Renal cortex interstitium (tissue), 11 donors: ENCODE measurements around the gene CEND1. TPM values are rescaled to one million over a fixed set of nuclear protein-coding genes. Genes with fewer than 3 reads are reported as not detected.
A peak's percentile ranks its signal among the peaks of the same experiment; 100 is the strongest.
"Not testable (repeated sequence)": the region's sequence is repeated elsewhere in the genome, so short reads cannot be mapped to it uniquely, and the experiment has no call there.

ENCODE experiments used
- DNase-seq, 11 donors: peaks; one replicate each; pipeline ENCODE4 v3.0.0-alpha.2; 2013; ENCODE audit warnings: low read depth in 9 of 11, low spot score in 4 of 11; ENCODE audit errors: extremely low read depth in 1 of 11
- polyA plus RNA-seq, 3 donors: library from polyadenylated mRNA; unstranded; fragments of 120-200 nt; gene quantifications; one replicate each; pipeline ENCODE4 v1.2.1, GENCODE V29; 2013; ENCODE audit not compliant: insufficient read length in 3 of 3

CEND1 gene
- polyA plus RNA-seq, 3 donors = 0.37 to 0.70 (median 0.67) TPM

DNA sequence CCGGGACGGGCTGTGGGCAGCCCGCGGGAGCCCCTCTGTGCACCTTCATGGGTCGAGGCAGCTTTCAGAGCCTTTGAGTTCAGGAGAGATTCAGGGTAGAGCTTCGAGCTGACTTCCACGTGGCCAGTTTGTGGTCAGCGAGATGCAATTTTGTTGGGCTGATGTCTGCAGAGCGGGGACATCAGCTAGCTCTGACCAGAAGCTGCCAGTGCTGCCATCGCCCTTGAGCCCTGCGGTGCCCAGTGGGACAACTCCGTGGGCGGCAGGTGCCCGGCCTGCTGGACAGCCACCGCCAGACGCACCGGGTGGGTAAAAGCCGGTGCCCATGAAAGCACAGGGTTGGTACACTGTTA lies 41.9 kb downstream of the CEND1 start:
- no peak for DNase-seq

DNA sequence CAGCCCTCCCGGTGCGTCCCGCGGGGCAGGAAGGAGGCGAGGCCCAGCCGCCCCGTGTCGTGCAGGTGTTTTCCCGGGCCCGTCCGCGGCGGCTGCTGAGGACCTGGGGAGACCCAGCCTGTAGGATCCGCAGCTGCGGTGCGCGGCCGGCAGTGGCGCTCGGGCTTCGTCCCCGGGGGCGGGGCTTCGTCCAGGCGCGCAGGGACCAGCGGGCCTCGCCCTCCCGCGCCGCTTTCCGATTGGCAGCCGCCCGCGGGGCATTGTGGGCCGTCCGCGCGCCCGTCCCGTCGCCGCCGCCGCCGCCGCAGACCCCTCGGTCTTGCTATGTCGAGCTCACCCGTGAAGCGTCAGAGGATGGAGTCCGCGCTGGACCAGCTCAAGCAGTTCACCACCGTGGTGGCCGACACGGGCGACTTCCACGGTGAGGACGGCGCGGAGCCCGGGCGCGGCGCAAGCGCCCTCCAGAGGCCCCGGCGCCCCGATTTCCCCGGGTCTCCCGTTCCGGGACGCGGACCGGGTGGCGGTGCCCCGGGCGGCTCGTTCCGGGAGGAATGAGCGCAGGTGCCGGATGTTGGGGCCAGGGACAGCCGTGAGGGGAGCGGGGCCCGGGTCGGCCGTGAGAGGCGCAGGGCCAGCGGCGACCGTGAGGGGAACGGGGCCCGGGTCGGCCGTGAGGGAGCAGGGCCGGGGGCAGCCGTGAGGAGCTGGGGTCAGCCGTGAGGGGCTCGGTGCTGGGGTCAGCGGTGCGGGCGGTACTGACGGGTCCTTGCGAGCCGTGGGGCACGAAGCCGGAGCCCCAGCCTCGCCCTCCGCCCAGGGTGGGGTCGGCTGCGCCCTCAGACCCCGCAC lies 42.5 kb downstream of the CEND1 start, which contains the start of gene TALDO1:
TALDO1 (plus strand) TSS at position 307 of the 849 bp plus-strand sequence; CDS start at position 325, 18 bp downstream.
- DNase-seq = peak in 10 of 11 donors; percentile 63 to 89 (median 86)

DNA sequence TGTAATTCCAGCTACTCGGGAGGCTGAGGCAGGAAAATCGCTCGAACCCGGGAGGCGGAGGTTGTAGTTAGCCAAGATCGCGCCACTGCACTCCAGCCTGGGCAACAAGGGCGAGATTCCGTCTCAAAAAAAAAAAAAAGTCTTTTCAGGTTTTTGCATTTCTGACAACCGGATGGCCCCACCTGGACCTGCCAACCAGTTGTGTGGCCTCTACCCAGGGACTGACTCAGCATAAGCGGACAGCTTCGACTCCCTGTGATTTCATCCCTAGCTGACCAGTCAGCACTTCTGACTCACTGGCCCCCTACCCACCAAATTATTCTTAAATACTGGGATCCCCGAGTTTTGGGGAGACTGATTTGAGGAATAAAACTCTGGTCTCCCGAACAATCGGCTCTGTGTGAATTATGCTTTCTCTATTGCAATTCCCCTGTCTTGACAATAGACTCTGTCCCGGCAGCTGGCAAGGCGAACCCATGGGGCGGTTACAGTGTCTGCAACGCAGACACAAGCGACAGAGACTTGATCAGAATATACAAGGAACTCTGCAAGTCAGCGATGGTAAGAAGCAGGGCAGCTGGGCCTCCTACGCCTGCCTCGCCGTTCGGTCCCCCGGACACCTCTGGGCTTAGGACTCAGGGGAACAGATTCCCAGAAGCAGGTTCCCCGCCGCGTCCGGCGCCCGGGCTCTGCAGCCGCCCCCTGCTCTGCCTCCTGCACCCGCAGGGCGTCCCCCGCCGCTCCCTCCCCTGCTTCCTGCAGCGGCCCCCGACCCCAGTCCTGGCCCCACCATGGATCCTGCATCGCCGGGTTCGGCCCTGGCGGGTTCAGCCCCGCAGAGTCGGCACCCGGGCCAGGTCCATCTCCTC lies 43.4 kb downstream of the CEND1 start:
- DNase-seq = no peak

DNA sequence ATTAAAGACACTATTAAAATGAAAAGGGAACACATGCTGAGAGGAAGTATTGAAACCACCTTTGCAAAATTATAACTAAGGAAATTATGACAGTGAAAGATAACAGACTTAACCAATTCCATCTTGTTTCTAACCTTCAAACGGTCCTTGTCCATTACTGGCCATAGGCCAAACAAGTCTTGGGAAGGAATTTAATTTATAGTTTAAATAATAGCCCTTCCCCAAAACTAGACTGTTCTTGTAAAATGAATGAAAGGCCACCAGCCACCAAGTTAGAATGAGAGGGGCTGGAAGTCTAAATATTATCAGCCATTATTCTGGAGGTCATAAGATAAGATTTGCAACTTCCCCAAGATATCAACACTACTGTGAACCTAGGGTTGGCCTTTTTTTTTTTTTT lies 44.5 kb downstream of the CEND1 start:
- DNase-seq = no peak

DNA sequence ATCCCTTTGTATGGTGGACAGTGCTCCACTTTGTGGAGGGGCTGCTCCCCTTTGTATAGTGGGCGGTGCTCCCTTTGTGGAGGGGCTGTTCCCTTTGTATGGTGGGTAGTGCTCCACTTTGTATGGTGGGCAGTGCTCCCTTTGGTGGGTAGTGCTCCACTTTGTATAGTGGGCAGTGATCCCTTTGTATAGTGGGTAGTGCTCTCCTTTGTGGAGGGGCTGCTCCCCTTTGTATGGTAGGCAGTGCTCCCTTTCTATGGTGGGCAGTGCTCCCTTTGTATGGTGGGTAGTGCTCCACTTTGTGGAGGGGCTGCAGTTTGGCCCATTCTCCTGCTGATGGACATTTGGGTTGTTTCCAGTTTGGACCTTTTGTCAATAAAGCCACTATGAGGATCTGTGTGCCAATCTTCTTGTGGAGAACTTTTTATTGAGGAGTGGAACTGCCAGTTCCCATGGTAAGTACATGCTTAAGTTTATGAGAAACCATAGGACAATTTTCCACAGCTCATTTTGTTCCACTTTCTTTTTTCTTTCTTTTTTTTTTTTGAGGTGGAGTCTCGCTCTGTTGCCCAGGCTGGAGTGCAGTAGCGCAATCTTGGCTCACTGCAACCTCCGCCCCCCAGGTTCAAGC lies 47.2 kb downstream of the CEND1 start:
- no peak for DNase-seq

DNA sequence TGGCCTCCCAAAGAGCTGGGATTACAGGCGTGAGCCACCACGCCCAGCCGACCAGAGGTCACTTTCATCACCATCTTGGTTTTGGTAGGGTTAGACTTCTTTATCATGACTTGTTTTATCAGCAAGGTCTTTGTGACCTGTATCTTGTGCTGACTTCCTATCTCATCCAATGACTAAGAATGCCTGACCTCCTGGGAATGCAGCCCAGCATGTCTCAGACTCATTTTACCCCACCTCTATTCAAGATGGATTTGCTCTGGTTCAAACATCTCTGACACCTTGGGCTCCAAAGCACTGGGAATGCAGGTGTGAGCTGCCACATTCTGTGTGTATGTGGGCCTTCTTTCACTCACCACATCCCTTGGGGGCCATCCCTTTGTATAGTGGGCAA lies 47.7 kb downstream of the CEND1 start:
- no peak for DNase-seq

DNA sequence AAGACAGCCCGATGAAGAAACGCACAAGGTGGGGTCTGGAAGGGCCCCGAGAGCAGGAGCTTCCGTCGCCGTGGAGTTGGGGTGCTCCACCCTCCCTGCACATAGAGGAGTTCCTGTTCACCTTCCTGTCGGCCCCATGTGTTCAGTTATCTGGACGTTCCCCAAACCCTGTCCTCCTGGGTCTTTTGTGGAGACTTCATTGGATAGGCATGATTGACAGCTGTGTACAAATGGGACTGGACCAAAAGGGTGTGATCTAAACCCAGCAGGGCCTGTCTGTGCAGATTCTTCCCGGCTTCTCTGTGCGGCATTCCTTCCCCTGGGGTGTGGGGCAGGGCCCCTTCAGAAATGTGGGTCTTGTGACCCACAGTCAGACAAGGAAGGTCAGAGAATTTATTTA lies 52.0 kb downstream of the CEND1 start:
- DNase-seq = not testable (repeated sequence)

DNA sequence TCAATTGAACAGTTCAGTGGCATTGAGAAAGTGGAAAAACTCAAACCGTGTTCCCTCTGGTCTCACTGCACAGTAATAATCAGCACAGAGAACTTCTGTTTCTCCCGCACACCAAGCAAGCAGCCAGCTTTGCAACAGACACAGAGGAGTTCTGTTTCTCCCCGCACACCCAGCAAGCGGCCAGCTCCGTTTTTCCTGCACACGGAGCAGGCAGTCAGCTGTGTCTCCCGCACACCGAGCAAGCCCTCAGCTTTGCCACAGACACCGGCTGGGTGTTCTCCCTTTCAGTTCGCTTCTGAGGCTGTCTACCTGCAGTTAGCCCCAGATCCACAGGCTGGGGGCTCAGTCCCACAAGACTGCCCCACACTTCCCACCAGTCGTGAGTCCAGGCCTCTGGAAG lies 52.5 kb downstream of the CEND1 start:
- DNase-seq = no peak

Other genes starting within 250 kb of the CEND1 start
- gene LMNTD2, start 229.4 kb downstream of the CEND1 start, polyA plus RNA-seq = 1 to 10 TPM; 3.3 to 5.7 (median 4.9) TPM
- gene RASSF7, start 229.1 kb downstream of the CEND1 start, polyA plus RNA-seq = 10 to 100 TPM; 28.2 to 63.4 (median 54.4) TPM
- 10 to 100 TPM; 18.6 to 27.7 (median 27.0) TPM for gene PHRF1, start 213.6 kb downstream of the CEND1 start, polyA plus RNA-seq
- 10 to 100 TPM in 2 of 3 donors, 1 to 10 TPM in 1; 6.4 to 12.8 (median 10.1) TPM for gene IRF7, start 174.1 kb downstream of the CEND1 start, polyA plus RNA-seq
- 10 to 100 TPM; 40.3 to 65.3 (median 40.7) TPM for gene CDHR5, start 165.1 kb downstream of the CEND1 start, polyA plus RNA-seq
- gene SCT, start 162.9 kb downstream of the CEND1 start, polyA plus RNA-seq = 1 to 10 TPM in 2 of 3 donors, under 1 TPM in 1; 0.93 to 2.8 (median 2.0) TPM
- gene DRD4, start 152.8 kb downstream of the CEND1 start, polyA plus RNA-seq = 1 to 10 TPM; 2.0 to 7.5 (median 4.0) TPM
- gene DEAF1, start 94.9 kb downstream of the CEND1 start, polyA plus RNA-seq = 10 to 100 TPM; 44.0 to 58.7 (median 57.1) TPM
- gene TMEM80, start 94.3 kb downstream of the CEND1 start, polyA plus RNA-seq = 10 to 100 TPM; 40.4 to 66.1 (median 43.3) TPM
- gene EPS8L2, start 83.9 kb downstream of the CEND1 start, polyA plus RNA-seq = 100 to 1,000 TPM; 103 to 181 (median 129) TPM
- gene TALDO1, start 42.6 kb downstream of the CEND1 start, polyA plus RNA-seq = 100 to 1,000 TPM; 115 to 135 (median 130) TPM
- 100 to 1,000 TPM in 1 of 3 donors, 10 to 100 TPM in 2; 53.7 to 103 (median 88.2) TPM for gene GATD1, start 12.6 kb downstream of the CEND1 start, polyA plus RNA-seq
- 10 to 100 TPM; 12.2 to 21.7 (median 18.9) TPM for gene SLC25A22, start 8.2 kb upstream of the CEND1 start, polyA plus RNA-seq
- 10 to 100 TPM in 1 of 3 donors, 1 to 10 TPM in 2; 6.3 to 13.4 (median 9.6) TPM for gene PIDD1, start 15.1 kb upstream of the CEND1 start, polyA plus RNA-seq
- 1,000 to 10,000 TPM in 2 of 3 donors, 100 to 1,000 TPM in 1; 848 to 1,190 (median 1,139) TPM for gene RPLP2, start 19.9 kb upstream of the CEND1 start, polyA plus RNA-seq
- gene PNPLA2, start 28.8 kb upstream of the CEND1 start, polyA plus RNA-seq = 10 to 100 TPM; 42.6 to 85.5 (median 65.5) TPM
- 10 to 100 TPM; 10.3 to 19.4 (median 16.2) TPM for gene CRACR2B, start 37.8 kb upstream of the CEND1 start, polyA plus RNA-seq
- gene CD151, start 42.9 kb upstream of the CEND1 start, polyA plus RNA-seq = 100 to 1,000 TPM; 140 to 214 (median 206) TPM
- gene POLR2L, start 52.4 kb upstream of the CEND1 start, polyA plus RNA-seq = 100 to 1,000 TPM in 2 of 3 donors, 10 to 100 TPM in 1; 85.4 to 128 (median 123) TPM
- gene TSPAN4, start 52.8 kb upstream of the CEND1 start, polyA plus RNA-seq = 10 to 100 TPM; 58.3 to 81.2 (median 78.9) TPM
- gene CHID1, start 120.7 kb upstream of the CEND1 start, polyA plus RNA-seq = 100 to 1,000 TPM in 2 of 3 donors, 10 to 100 TPM in 1; 100.0 to 125 (median 113) TPM
- 100 to 1,000 TPM; 105 to 133 (median 108) TPM for gene AP2A2, start 135.8 kb upstream of the CEND1 start, polyA plus RNA-seq
- 10 to 100 TPM; 14.8 to 31.8 (median 17.0) TPM for gene MUC6, start 246.6 kb upstream of the CEND1 start, polyA plus RNA-seq